Activated CD4-positive, alpha-beta memory T cell treated with anti-CD3 and anti-CD28 coated beads, Interleukin-2, amount 10 ng/mL, durations not matched to agents 7 days and 5 days (primary cell): Measurements from ENCODE around the gene IFI44. TPM values are rescaled to one million over a fixed set of nuclear protein-coding genes. Genes with fewer than 3 reads are reported as not detected.

Experiments used
- CTCF ChIA-PET: fragments of 350-600 bp; sonication (Branson Sonifier 250); formaldehyde crosslinking; loops from one replicate; lab custom pipeline; 2021; ENCODE audit warnings: antibody characterized with exemption, inconsistent platforms; lab: Charles Lee
- POLR2A ChIA-PET: fragments of 350-600 bp; sonication (Branson Sonifier 250); formaldehyde crosslinking; loops from one replicate; lab custom pipeline; 2021; ENCODE audit warnings: antibody characterized with exemption; lab: Charles Lee
- DNase-seq: peaks from one replicate; pipeline ENCODE4 v3.0.0-alpha.2; 2020
- H3K27ac Mint-ChIP-seq: one replicate; pipeline ENCODE4 v1.8.0; 2021; ENCODE audit warnings: mild to moderate bottlenecking, mixed read lengths
- H3K27me3 Mint-ChIP-seq: one replicate; pipeline ENCODE4 v1.8.0; 2021; ENCODE audit warnings: mixed read lengths
- H3K36me3 Mint-ChIP-seq: one replicate; pipeline ENCODE4 v1.8.0; 2021; ENCODE audit warnings: low read depth, mixed read lengths
- H3K4me1 Mint-ChIP-seq: one replicate; pipeline ENCODE4 v1.8.0; 2021; ENCODE audit warnings: mixed read lengths
- H3K4me3 Mint-ChIP-seq: one replicate; pipeline ENCODE4 v1.8.0; 2021; ENCODE audit warnings: mild to moderate bottlenecking, mixed read lengths
- H3K9me3 Mint-ChIP-seq: one replicate; pipeline ENCODE4 v1.8.0; 2021; ENCODE audit warnings: mixed read lengths
- total RNA-seq, 2 experiments: library from RNA; stranded (reverse); gene quantifications; one replicate each; pipeline ENCODE4 v1.2.3, GENCODE V29; 2021

IFI44 gene
- total RNA-seq, 2 experiments from 2014 or later: 320 to 338 TPM

- DNase-seq: no peak
- CTCF ChIA-PET: interaction anchor here (0.6 to 1.8 kb wide), 6 partner anchors 22 to 642 kb away, joined by 3 to 12 read pairs (median 8); partner anchors contain the start of genes FUBP1 and IFI44
- Mint-ChIP-seq H3K27ac (peak overlapping the region; percentile 92), H3K4me1 (peaks cover 55% of the 10 kb centered on the region), H3K36me3 (peaks cover 49% of the 10 kb centered on the region), H3K9me3 (no peaks in the 10 kb centered on the region), H3K27me3 (peaks cover 3% of the 10 kb centered on the region), H3K4me3 (peak overlapping the region; percentile 90)
- POLR2A ChIA-PET: interaction anchor here (0.9 to 5.7 kb wide), 13 partner anchors 12 to 643 kb away, joined by 3 to 84 read pairs (median 8); partner anchors contain the start of genes DNAJB4, FUBP1 and IFI44
Observed at GRCh38 chr1:78620666-78621065, 29.0 kb upstream of the IFI44 start.

- Mint-ChIP-seq H3K27me3 (no peaks in the 10 kb centered on the region), H3K27ac (peak overlapping the region; percentile 86), H3K36me3 (peaks cover 65% of the 10 kb centered on the region), H3K4me1 (peaks cover 58% of the 10 kb centered on the region), H3K9me3 (no peaks in the 10 kb centered on the region), H3K4me3 (peak overlapping the region; percentile 90)
- POLR2A ChIA-PET: interaction anchor here (0.6 to 5.7 kb wide), 6 partner anchors 23 to 645 kb away, joined by 3 to 84 read pairs (median 6); partner anchors contain the start of genes DNAJB4 and IFI44
- no peak for DNase-seq
- CTCF ChIA-PET: interaction anchor here (0.8 to 2.2 kb wide), 4 partner anchors 27 to 55 kb away, joined by 3 to 9 read pairs (median 4); partner anchors contain the start of gene IFI44
Observed at GRCh38 chr1:78622548-78622947, 27.1 kb upstream of the IFI44 start.

GRCh38 chr1:78624035-78624434, 25.6 kb upstream of the IFI44 start:
- peak overlapping the region; percentile 90 for H3K4me3 Mint-ChIP-seq
- ChIA-PET CTCF (interaction anchor here (1.2 kb wide), 1 partner anchor 52 kb away, joined by 5 read pairs; no protein-coding TSS in a partner anchor), POLR2A (interaction anchor here (0.7 to 5.7 kb wide), 6 partner anchors 14 to 646 kb away, joined by 3 to 84 read pairs (median 4); partner anchors contain the start of gene IFI44)
- peak overlapping the region; percentile 69 for H3K27ac Mint-ChIP-seq
- H3K9me3 Mint-ChIP-seq: no peaks in the 10 kb centered on the region
- no peak for DNase-seq
- H3K27me3 Mint-ChIP-seq: no peaks in the 10 kb centered on the region
- peaks cover 79% of the 10 kb centered on the region for H3K36me3 Mint-ChIP-seq
- peaks cover 59% of the 10 kb centered on the region for H3K4me1 Mint-ChIP-seq

- H3K27ac Mint-ChIP-seq: no peak overlapping the region
- DNase-seq: no peak
- H3K9me3 Mint-ChIP-seq: no peaks in the 10 kb centered on the region
- no peaks in the 10 kb centered on the region for H3K27me3 Mint-ChIP-seq
- peak overlapping the region; percentile 51 for H3K4me3 Mint-ChIP-seq
- POLR2A ChIA-PET: interaction anchor here (0.7 to 1.3 kb wide), 4 partner anchors 28 to 623 kb away, joined by 3 read pairs; partner anchors contain the start of gene DNAJB4
- CTCF ChIA-PET: interaction anchor here (1.2 to 2.6 kb wide), 5 partner anchors 10 to 51 kb away, joined by 3 to 17 read pairs (median 4); no protein-coding TSS in a partner anchor
- peaks cover 88% of the 10 kb centered on the region for H3K36me3 Mint-ChIP-seq
- peaks cover 61% of the 10 kb centered on the region for H3K4me1 Mint-ChIP-seq
Observed at GRCh38 chr1:78627321-78627720, 22.3 kb upstream of the IFI44 start.

- ChIA-PET CTCF (no interaction called here), POLR2A (no interaction called here)
- no peak for DNase-seq
- H3K27ac Mint-ChIP-seq: no peak overlapping the region
- H3K27me3 Mint-ChIP-seq: no peaks in the 10 kb centered on the region
- peaks cover 83% of the 10 kb centered on the region for H3K36me3 Mint-ChIP-seq
- H3K9me3 Mint-ChIP-seq: no peaks in the 10 kb centered on the region
- peaks cover 52% of the 10 kb centered on the region for H3K4me1 Mint-ChIP-seq
- H3K4me3 Mint-ChIP-seq: no peak overlapping the region
Observed at GRCh38 chr1:78630600-78630999, 19.0 kb upstream of the IFI44 start.

GRCh38 chr1:78633209-78633608, 16.4 kb upstream of the IFI44 start:
- H3K9me3 Mint-ChIP-seq: no peaks in the 10 kb centered on the region
- DNase-seq: no peak
- no peak overlapping the region for H3K27ac Mint-ChIP-seq
- H3K36me3 Mint-ChIP-seq: peaks cover 85% of the 10 kb centered on the region
- H3K4me3 Mint-ChIP-seq: no peak overlapping the region
- POLR2A ChIA-PET: interaction anchor here (1.7 to 2.7 kb wide), 2 partner anchors 13 to 15 kb away, joined by 3 to 10 read pairs; partner anchors contain the start of gene IFI44L
- CTCF ChIA-PET: no interaction called here
- peaks cover 45% of the 10 kb centered on the region for H3K4me1 Mint-ChIP-seq
- H3K27me3 Mint-ChIP-seq: no peaks in the 10 kb centered on the region

- Mint-ChIP-seq H3K27ac (no peak overlapping the region), H3K9me3 (peaks cover 12% of the 10 kb centered on the region), H3K4me1 (peaks cover 65% of the 10 kb centered on the region), H3K27me3 (no peaks in the 10 kb centered on the region), H3K4me3 (no peak overlapping the region), H3K36me3 (peaks cover 98% of the 10 kb centered on the region)
- ChIA-PET CTCF (no interaction called here), POLR2A (interaction anchor here (2.6 kb wide), 1 partner anchor 9 kb away, joined by 8 read pairs; the partner anchor contains the start of gene IFI44)
- no peak for DNase-seq
Observed at GRCh38 chr1:78640462-78640861, 9.2 kb upstream of the IFI44 start.

GRCh38 chr1:78641558-78641957, 8.1 kb upstream of the IFI44 start:
- Mint-ChIP-seq H3K36me3 (peaks cover 100% of the 10 kb centered on the region), H3K9me3 (peaks cover 21% of the 10 kb centered on the region), H3K4me1 (peaks cover 73% of the 10 kb centered on the region), H3K27ac (no peak overlapping the region), H3K27me3 (no peaks in the 10 kb centered on the region), H3K4me3 (no peak overlapping the region)
- no peak for DNase-seq
- ChIA-PET POLR2A (no interaction called here), CTCF (no interaction called here)

- Mint-ChIP-seq H3K4me1 (peaks cover 66% of the 10 kb centered on the region), H3K27ac (peak overlapping the region; percentile 69), H3K4me3 (peak overlapping the region; percentile 11), H3K9me3 (peaks cover 42% of the 10 kb centered on the region), H3K36me3 (peaks cover 88% of the 10 kb centered on the region), H3K27me3 (no peaks in the 10 kb centered on the region)
- CTCF ChIA-PET: interaction anchor here (1.4 to 1.9 kb wide), 2 partner anchors 19 to 25 kb away, joined by 3 to 8 read pairs; partner anchors contain the start of gene IFI44L
- POLR2A ChIA-PET: interaction anchor here (1.1 to 3.7 kb wide), 4 partner anchors 21 to 32 kb away, joined by 4 to 40 read pairs (median 6); partner anchors contain the start of gene IFI44L
- DNase-seq: peak; percentile 33
Observed at GRCh38 chr1:78645723-78646122, 3.9 kb upstream of the IFI44 start.

- Mint-ChIP-seq H3K36me3 (peaks cover 88% of the 10 kb centered on the region), H3K4me3 (no peak overlapping the region), H3K4me1 (peaks cover 64% of the 10 kb centered on the region), H3K9me3 (peaks cover 40% of the 10 kb centered on the region), H3K27ac (no peak overlapping the region), H3K27me3 (no peaks in the 10 kb centered on the region)
- ChIA-PET POLR2A (interaction anchor here (1.8 to 3.7 kb wide), 2 partner anchors 19 to 26 kb away, joined by 7 to 40 read pairs; partner anchors contain the start of gene IFI44L), CTCF (no interaction called here)
- DNase-seq: no peak
Observed at GRCh38 chr1:78647238-78647637, 2.4 kb upstream of the IFI44 start.

- H3K27me3 Mint-ChIP-seq: no peaks in the 10 kb centered on the region
- POLR2A ChIA-PET: interaction anchor here (0.8 to 2.4 kb wide), 14 partner anchors 9 to 968 kb away, joined by 3 to 84 read pairs (median 6); partner anchors contain the start of genes DNAJB4, FUBP1, IFI44L and ZZZ3
- DNase-seq: no peak
- CTCF ChIA-PET: interaction anchor here (0.9 to 1.4 kb wide), 5 partner anchors 23 to 672 kb away, joined by 3 to 11 read pairs (median 5); partner anchors contain the start of genes FUBP1 and IFI44L
- H3K4me3 Mint-ChIP-seq: peak overlapping the region; percentile 98
- peak overlapping the region; percentile 88 for H3K27ac Mint-ChIP-seq
- H3K36me3 Mint-ChIP-seq: peaks cover 79% of the 10 kb centered on the region
- peaks cover 59% of the 10 kb centered on the region for H3K4me1 Mint-ChIP-seq
- peaks cover 32% of the 10 kb centered on the region for H3K9me3 Mint-ChIP-seq
Observed at GRCh38 chr1:78650114-78650660, 556 bp downstream of the IFI44 start.

- Mint-ChIP-seq H3K27me3 (no peaks in the 10 kb centered on the region), H3K9me3 (peaks cover 24% of the 10 kb centered on the region), H3K36me3 (peaks cover 79% of the 10 kb centered on the region), H3K27ac (peak overlapping the region; percentile 88), H3K4me1 (peaks cover 59% of the 10 kb centered on the region), H3K4me3 (peak overlapping the region; percentile 98)
- CTCF ChIA-PET: interaction anchor here (0.8 to 1.2 kb wide), 5 partner anchors 22 to 34 kb away, joined by 3 to 9 read pairs (median 3); no protein-coding TSS in a partner anchor
- peak; percentile 41 for DNase-seq
- POLR2A ChIA-PET: interaction anchor here (1.0 to 2.0 kb wide), 8 partner anchors 9 to 673 kb away, joined by 3 to 12 read pairs (median 4); partner anchors contain the start of genes FUBP1 and IFI44L
Observed at GRCh38 chr1:78651241-78651640, 1.6 kb downstream of the IFI44 start.
